ENCODE data around the gene ATF3. TPM values are rescaled to one million over a fixed set of nuclear protein-coding genes. Genes with fewer than 3 reads are reported as not detected.

The ATF3 gene, protein sequence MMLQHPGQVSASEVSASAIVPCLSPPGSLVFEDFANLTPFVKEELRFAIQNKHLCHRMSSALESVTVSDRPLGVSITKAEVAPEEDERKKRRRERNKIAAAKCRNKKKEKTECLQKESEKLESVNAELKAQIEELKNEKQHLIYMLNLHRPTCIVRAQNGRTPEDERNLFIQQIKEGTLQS
- total RNA-seq (2022) (85.3 and 114 TPM in 2 replicates), Bru-seq, nascent RNA (percentile 97 among the genes with signal in this experiment), BruChase-seq, experiment 1, labeled RNA remaining after a 6-hour chase (percentile 67 among the genes with signal in this experiment), BruChase-seq, experiment 2, labeled RNA remaining after a 2-hour chase (percentile 79 among the genes with signal in this experiment)
- long read RNA-seq, transcript ATF3-202 (4 exons, 2,033 nt): major isoform, 5 of 18 reads
- long read RNA-seq, partial matches to known transcripts: 0 of 18 reads
- long read RNA-seq, other reads (novel, unspliced or antisense): 13 of 18 reads

DNA sequence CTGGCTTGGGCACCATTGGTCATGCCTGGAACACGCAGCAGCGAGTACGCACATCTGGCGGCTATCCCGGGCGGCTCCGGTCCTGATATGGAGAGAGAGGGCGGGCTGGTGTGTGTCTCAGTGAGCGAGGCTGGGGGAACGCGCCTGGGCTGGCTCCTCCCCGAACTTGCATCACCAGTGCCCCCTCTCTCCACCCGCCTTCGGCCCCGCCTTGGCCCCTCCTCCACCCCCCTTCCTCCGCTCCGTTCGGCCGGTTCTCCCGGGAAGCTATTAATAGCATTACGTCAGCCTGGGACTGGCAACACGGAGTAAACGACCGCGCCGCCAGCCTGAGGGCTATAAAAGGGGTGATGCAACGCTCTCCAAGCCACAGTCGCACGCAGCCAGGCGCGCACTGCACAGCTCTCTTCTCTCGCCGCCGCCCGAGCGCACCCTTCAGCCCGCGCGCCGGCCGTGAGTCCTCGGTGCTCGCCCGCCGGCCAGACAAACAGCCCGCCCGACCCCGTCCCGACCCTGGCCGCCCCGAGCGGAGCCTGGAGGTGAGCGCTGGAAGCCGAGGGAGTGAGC is at the start of gene ATF3:
Gene ATF3, plus strand, starts transcription at position 370 of the 567 bp plus-strand sequence. CDS start 6,261 bp downstream, outside the sequence.
- Mint-ChIP-seq H3K4me3 (ENCODE audit: unreplicated experiment) (peak within 1 kb of the TSS; percentile 72), H3K27me3 (ENCODE audit: insufficient read depth, unreplicated experiment) (peaks cover 74% of the 10 kb centered on the region), H3K36me3 (ENCODE audit: insufficient read depth, unreplicated experiment) (peaks cover 14% of the 10 kb centered on the region), H3K4me1 (ENCODE audit: insufficient read depth, unreplicated experiment) (peaks cover 37% of the 10 kb centered on the region), H3K9me3 (ENCODE audit: unreplicated experiment) (no peaks in the 10 kb centered on the region), H3K27ac (ENCODE audit: low read depth, unreplicated experiment) (peak within 1 kb of the TSS; percentile 98)
- TF ChIP-seq, protein P1, sequence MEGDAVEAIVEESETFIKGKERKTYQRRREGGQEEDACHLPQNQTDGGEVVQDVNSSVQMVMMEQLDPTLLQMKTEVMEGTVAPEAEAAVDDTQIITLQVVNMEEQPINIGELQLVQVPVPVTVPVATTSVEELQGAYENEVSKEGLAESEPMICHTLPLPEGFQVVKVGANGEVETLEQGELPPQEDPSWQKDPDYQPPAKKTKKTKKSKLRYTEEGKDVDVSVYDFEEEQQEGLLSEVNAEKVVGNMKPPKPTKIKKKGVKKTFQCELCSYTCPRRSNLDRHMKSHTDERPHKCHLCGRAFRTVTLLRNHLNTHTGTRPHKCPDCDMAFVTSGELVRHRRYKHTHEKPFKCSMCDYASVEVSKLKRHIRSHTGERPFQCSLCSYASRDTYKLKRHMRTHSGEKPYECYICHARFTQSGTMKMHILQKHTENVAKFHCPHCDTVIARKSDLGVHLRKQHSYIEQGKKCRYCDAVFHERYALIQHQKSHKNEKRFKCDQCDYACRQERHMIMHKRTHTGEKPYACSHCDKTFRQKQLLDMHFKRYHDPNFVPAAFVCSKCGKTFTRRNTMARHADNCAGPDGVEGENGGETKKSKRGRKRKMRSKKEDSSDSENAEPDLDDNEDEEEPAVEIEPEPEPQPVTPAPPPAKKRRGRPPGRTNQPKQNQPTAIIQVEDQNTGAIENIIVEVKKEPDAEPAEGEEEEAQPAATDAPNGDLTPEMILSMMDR (IDR thresholded peaks at IDR 0.05; ENCODE audit: unreplicated experiment): no peak
- DNase-seq (ENCODE audit: unreplicated experiment): peak; percentile 100
- ChIA-PET POLR2A (interaction anchor here (0.5 to 6.4 kb wide), 76 partner anchors 10 to 1348 kb away, joined by 3 to 216 read pairs (median 5); partner anchors contain the start of genes FLVCR1, NENF, NSL1 and TATDN3), CTCF (interaction anchor here (0.6 to 5.2 kb wide), 22 partner anchors 9 to 311 kb away, joined by 3 to 40 read pairs (median 3); no protein-coding TSS in a partner anchor)
- BruUV-seq (replicated peaks): no TSS peak
- intact Hi-C loops (cut with micrococcal nuclease): loop anchor here (1.0 to 10.0 kb wide), 8 partner anchors 12 to 574 kb away; partner anchors contain the start of genes DTL and INTS7

DNA sequence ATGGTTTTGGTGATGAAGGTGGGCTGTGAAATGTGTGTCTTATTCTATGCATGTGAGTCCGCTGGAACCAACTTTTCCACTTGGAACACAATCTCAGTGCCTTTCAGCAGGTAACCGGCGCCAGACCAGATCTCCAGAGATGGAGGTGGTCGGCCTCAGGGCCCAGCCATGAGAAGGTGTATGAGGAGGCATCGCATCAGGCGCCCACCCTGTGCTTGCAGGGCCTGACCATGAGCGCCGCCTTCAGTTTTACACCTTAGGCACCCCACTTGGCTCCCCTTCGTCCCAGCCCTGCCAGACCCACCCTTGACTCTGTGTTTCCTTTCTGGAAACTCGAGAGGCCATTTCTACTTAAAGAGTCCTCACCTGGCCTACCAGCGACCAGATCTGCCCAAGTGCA is 48.6 kb upstream of the ATF3 start:
- Mint-ChIP-seq H3K9me3 (ENCODE audit: unreplicated experiment) (no peaks in the 10 kb centered on the region), H3K27me3 (ENCODE audit: insufficient read depth, unreplicated experiment) (no peaks in the 10 kb centered on the region), H3K27ac (ENCODE audit: low read depth, unreplicated experiment) (peak overlapping the region; percentile 99), H3K4me1 (ENCODE audit: insufficient read depth, unreplicated experiment) (peaks cover 16% of the 10 kb centered on the region), H3K4me3 (ENCODE audit: unreplicated experiment) (peak overlapping the region; percentile 0), H3K36me3 (ENCODE audit: insufficient read depth, unreplicated experiment) (no peaks in the 10 kb centered on the region)
- no peak for DNase-seq (ENCODE audit: unreplicated experiment)
- ChIA-PET POLR2A (interaction anchor here (1.2 to 6.1 kb wide), 5 partner anchors 10 to 90 kb away, joined by 3 to 65 read pairs (median 10); partner anchors contain the start of gene ATF3), CTCF (interaction anchor here (1.1 to 2.7 kb wide), 4 partner anchors 12 to 85 kb away, joined by 3 to 12 read pairs (median 4); no protein-coding TSS in a partner anchor)
- TF ChIP-seq, protein P1 (IDR thresholded peaks at IDR 0.05; ENCODE audit: unreplicated experiment): no peak
- intact Hi-C loops (cut with micrococcal nuclease): loop anchor here (1.0 to 2.0 kb wide), 4 partner anchors 36 to 83 kb away; partner anchors contain the start of gene ATF3
- no TSS peak for BruUV-seq (replicated peaks)

DNA sequence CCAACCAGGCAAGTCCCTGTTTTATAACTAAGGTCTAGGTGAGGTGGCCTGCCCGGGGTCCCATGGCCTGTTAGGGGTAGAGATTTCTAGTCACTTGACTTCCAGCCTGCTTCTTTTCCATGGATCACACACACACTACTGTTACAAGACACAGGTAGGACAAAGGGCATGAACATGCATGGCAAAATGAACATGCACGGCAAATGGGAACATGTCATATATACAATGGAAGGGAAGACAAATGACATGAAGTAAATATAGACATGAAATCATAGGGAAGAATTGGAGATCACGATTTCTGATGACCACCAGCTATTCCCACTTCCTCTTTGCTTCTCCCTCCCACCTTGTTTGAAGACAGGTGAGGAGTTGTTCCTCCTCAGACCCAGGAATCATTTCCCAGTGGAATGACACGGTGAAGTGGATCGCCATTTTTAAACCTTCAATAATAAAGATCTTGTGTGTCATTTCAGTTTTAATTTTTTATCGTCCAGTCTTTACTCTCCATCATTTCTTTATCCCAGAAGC is 47.6 kb upstream of the ATF3 start:
- Mint-ChIP-seq H3K4me3 (ENCODE audit: unreplicated experiment) (no peak overlapping the region), H3K4me1 (ENCODE audit: insufficient read depth, unreplicated experiment) (peaks cover 16% of the 10 kb centered on the region), H3K36me3 (ENCODE audit: insufficient read depth, unreplicated experiment) (no peaks in the 10 kb centered on the region), H3K27me3 (ENCODE audit: insufficient read depth, unreplicated experiment) (no peaks in the 10 kb centered on the region), H3K9me3 (ENCODE audit: unreplicated experiment) (no peaks in the 10 kb centered on the region), H3K27ac (ENCODE audit: low read depth, unreplicated experiment) (peak overlapping the region; percentile 25)
- ChIA-PET POLR2A (interaction anchor here (0.6 to 2.8 kb wide), 8 partner anchors 11 to 230 kb away, joined by 3 to 11 read pairs (median 6); partner anchors contain the start of genes ATF3, NSL1 and TATDN3), CTCF (interaction anchor here (0.5 to 1.4 kb wide), 2 partner anchors 86 to 103 kb away, joined by 3 to 4 read pairs; no protein-coding TSS in a partner anchor)
- DNase-seq (ENCODE audit: unreplicated experiment): no peak
- BruUV-seq (replicated peaks): no TSS peak
- intact Hi-C loops (cut with micrococcal nuclease): no loop called here
- TF ChIP-seq, protein P1 (IDR thresholded peaks at IDR 0.05; ENCODE audit: unreplicated experiment): no peak

All from MCF 10A (cell line).